HepG2 (cell line): ENCODE data around the gene FHIT. TPM values are rescaled to one million over a fixed set of nuclear protein-coding genes. Genes with fewer than 3 reads are reported as not detected.

ENCODE experiments used
- ATAC-seq: fragments of 200-7000 bp; cut with Tn5 transposase; 3 replicates; pipeline ENCODE4 v1.9.1; 2020; ENCODE audit warnings: mild to moderate bottlenecking, moderate library complexity
- BruUV-seq: library from RNA; stranded (reverse); fragments of 400-500 nt; replicated peaks from 2 replicates; lab custom pipeline; 2021; lab: Mats Ljungman, UMichigan
- CTCF ChIA-PET: fragments of 300-600 bp; formaldehyde crosslinking; extraction: SDS; loops from one replicate; lab custom pipeline; 2021; ENCODE audit warnings: low total read pairs, inconsistent platforms, low intra/inter-chr PET ratio; lab: Yijun Ruan, JAX
- POLR2A ChIA-PET: fragments of 350-600 bp; sonication (Branson Sonifier 250); formaldehyde crosslinking; loops from one replicate; lab custom pipeline; 2020; ENCODE audit warnings: antibody characterized with exemption, inconsistent platforms; lab: Yijun Ruan, JAX
- DNase-seq: peaks from one replicate; pipeline ENCODE4 v3.0.0-alpha.2; 2015; ENCODE audit warnings: low spot score
- FAIRE-seq: peaks from 3 replicates; lab custom pipeline; 2011; peaks lifted over from hg19 to GRCh38; lab: Jason Lieb, UNC
- H2AFZ ChIP-seq: one replicate; pipeline ENCODE4 v1.6.1; 2011; ENCODE audit warnings: low read length, inconsistent platforms
- H3K27ac ChIP-seq: fragments of 300-600 bp; 3 replicates; pipeline ENCODE4 v1.8.0; 2011; ENCODE audit warnings: mixed run types, mild to moderate bottlenecking, mixed read lengths, low read length, inconsistent platforms; ENCODE audit not compliant: insufficient read depth; ENCODE audit errors: extremely low read length
- H3K27me3 ChIP-seq, 2 experiments: fragments of 200-600 bp in 1 of 2; 2 replicates in 1 of 2; 3 replicates in 1 of 2; pipeline versions ENCODE4 v1.6.0 to v1.8.0; 2011; ENCODE audit warnings: low read length in 2 of 2, mild to moderate bottlenecking in 2 of 2, moderate library complexity in 2 of 2, inconsistent platforms in 1 of 2; ENCODE audit not compliant: insufficient read depth in 2 of 2, control insufficient read depth in 1 of 2
- H3K36me3 ChIP-seq, 2 experiments: fragments of 200-600 bp in 1 of 2; replicated peaks in 1 of 2; 2 replicates in 1 of 2; 3 replicates in 1 of 2; pipeline versions ENCODE4 v1.5.1 to v1.8.0; 2011; ENCODE audit warnings: low read length in 2 of 2, inconsistent platforms in 1 of 2; ENCODE audit not compliant: insufficient read depth in 2 of 2, control insufficient read depth in 1 of 2
- H3K4me1 ChIP-seq: 2 replicates; pipeline ENCODE4 v1.5.1; 2012; ENCODE audit warnings: low read length, inconsistent platforms; ENCODE audit not compliant: insufficient read depth
- H3K4me2 ChIP-seq: 2 replicates; pipeline ENCODE4 v1.6.0; 2011; ENCODE audit warnings: low read depth, low read length, inconsistent platforms
- H3K4me3 ChIP-seq, 3 experiments: fragments of 200-600 bp in 1 of 3; sonication (generic), shearing (Covaris generic) in 1 of 3; replicated peaks in 1 of 3; 2 replicates each; pipeline ENCODE4 v1.5.1; 2011 to 2016; ENCODE audit warnings: low read length in 3 of 3, inconsistent platforms in 2 of 3, low read depth in 2 of 3, mild to moderate bottlenecking in 2 of 3, control low read depth in 1 of 3, mixed read lengths in 1 of 3; ENCODE audit not compliant: insufficient read depth in 1 of 3
- H3K79me2 ChIP-seq: one replicate; pipeline ENCODE4 v1.6.1; 2011; ENCODE audit warnings: low read length, inconsistent platforms; ENCODE audit not compliant: insufficient read depth
- H3K9ac ChIP-seq: 2 replicates; pipeline ENCODE4 v1.6.0; 2011; ENCODE audit warnings: mild to moderate bottlenecking, low read depth, low read length, inconsistent platforms; ENCODE audit not compliant: insufficient read depth
- H3K9me3 ChIP-seq: 2 replicates; pipeline ENCODE4 v1.5.1; 2012; ENCODE audit warnings: mild to moderate bottlenecking, low read length
- H4K20me1 ChIP-seq: 2 replicates; pipeline ENCODE4 v1.6.0; 2011; ENCODE audit warnings: inconsistent platforms, mild to moderate bottlenecking, low read length, moderate library complexity; ENCODE audit not compliant: insufficient read depth
- GATA4 ChIP-seq: sonication (generic); IDR thresholded peaks from 2 replicates; pipeline ENCODE4 v1.6.1; 2016; ENCODE audit warnings: antibody characterized with exemption, low read depth, borderline replicate concordance
- GATAD1 ChIP-seq: IDR thresholded peaks from 2 replicates; pipeline ENCODE4 v1.6.1; 2016; ENCODE audit warnings: missing genetic modification reagents, missing compliant biosample characterization
- HHEX ChIP-seq: IDR thresholded peaks from 2 replicates; pipeline ENCODE4 v1.6.1; 2016; ENCODE audit warnings: control low read depth
- KDM4B ChIP-seq: sonication (generic); formaldehyde crosslinking; IDR thresholded peaks from 2 replicates; pipeline ENCODE4 v1.4.0; 2020; ENCODE audit warnings: missing genetic modification reagents
- NFE2L1 ChIP-seq: sonication (generic); formaldehyde crosslinking; IDR thresholded peaks from 2 replicates; pipeline ENCODE4 v1.4.0; 2020; ENCODE audit warnings: missing genetic modification reagents, mild to moderate bottlenecking, borderline replicate concordance
- PITX1 ChIP-seq: sonication (generic); formaldehyde crosslinking; IDR thresholded peaks from 2 replicates; pipeline ENCODE4 v1.5.1; 2020; ENCODE audit warnings: mild to moderate bottlenecking, missing genetic modification reagents
- POLR2AphosphoS2 ChIP-seq: IDR thresholded peaks from 2 replicates; pipeline ENCODE4 v1.6.1; 2011; ENCODE audit warnings: low read depth, low read length, improper control_type of control experiment
- PRMT3 ChIP-seq: sonication (generic); formaldehyde crosslinking; IDR thresholded peaks from 2 replicates; pipeline ENCODE4 v1.8.1; 2022; ENCODE audit warnings: low read depth, mild to moderate bottlenecking, moderate library complexity, missing genetic modification reagents, borderline replicate concordance
- SALL1 ChIP-seq: sonication (generic); formaldehyde crosslinking; IDR thresholded peaks from 2 replicates; pipeline ENCODE4 v1.8.0; 2022; ENCODE audit warnings: mild to moderate bottlenecking, missing genetic modification reagents
- SETDB1 ChIP-seq: sonication (generic); formaldehyde crosslinking; IDR thresholded peaks from 2 replicates; pipeline ENCODE4 v1.5.1; 2020; ENCODE audit warnings: missing genetic modification reagents, mild to moderate bottlenecking, borderline replicate concordance
- SP140L ChIP-seq: sonication (generic); formaldehyde crosslinking; IDR thresholded peaks from 2 replicates; pipeline ENCODE4 v1.4.0; 2020; ENCODE audit warnings: missing genetic modification reagents, borderline replicate concordance
- STAG1 ChIP-seq: sonication (generic); formaldehyde crosslinking; IDR thresholded peaks from 2 replicates; pipeline ENCODE4 v1.4.0; 2020; ENCODE audit warnings: missing genetic modification reagents
- TCF7 ChIP-seq: sonication (generic); IDR thresholded peaks from 2 replicates; pipeline ENCODE4 v1.6.1; 2016; ENCODE audit warnings: antibody characterized with exemption, low read depth
- TGIF2 ChIP-seq: IDR thresholded peaks from 2 replicates; pipeline ENCODE4 v1.6.1; 2016; ENCODE audit warnings: control low read depth, missing compliant biosample characterization
- UBTF ChIP-seq: sonication (generic); formaldehyde crosslinking; IDR thresholded peaks from 2 replicates; pipeline ENCODE4 v1.4.0; 2020; ENCODE audit warnings: mild to moderate bottlenecking, missing genetic modification reagents
- ZKSCAN1 ChIP-seq: fragments of 150-350 bp; IDR thresholded peaks from 2 replicates; pipeline ENCODE4 v1.6.1; 2014; ENCODE audit warnings: low read length
- ZNF235 ChIP-seq: sonication (generic); formaldehyde crosslinking; IDR thresholded peaks from 2 replicates; pipeline ENCODE4 v1.8.1; 2023; ENCODE audit warnings: mild to moderate bottlenecking, missing genetic modification reagents, borderline replicate concordance
- ZNF556 ChIP-seq: sonication (generic); formaldehyde crosslinking; IDR thresholded peaks from 2 replicates; pipeline ENCODE4 v1.4.0; 2020; ENCODE audit warnings: mild to moderate bottlenecking, missing genetic modification reagents, borderline replicate concordance
- ZNF75D ChIP-seq: sonication (generic); formaldehyde crosslinking; IDR thresholded peaks from 2 replicates; pipeline ENCODE4 v1.8.1; 2023; ENCODE audit warnings: missing genetic modification reagents, mild to moderate bottlenecking, borderline replicate concordance
- in situ Hi-C: cut with HindIII; loops from 2 replicates; pipeline ENCODE4 v1.10.0; 2017; ENCODE audit warnings: low pct_unique_long_range_greater_than_20kb; ENCODE audit not compliant: extremely low pct_ligation_motif_present
- intact Hi-C: fragments of 100-400 bp; cut with micrococcal nuclease; formaldehyde crosslinking; loops from one replicate; pipeline ENCODE4 v1.10.0; 2022; ENCODE audit not compliant: unreplicated experiment
- polyA plus RNA-seq, 8 experiments: library from polyadenylated mRNA; depleted of rRNA in 3 of 8; stranded (reverse) in 7 of 8; unstranded in 1 of 8; fragments of >200 nt; fragmentation: Illumina TruSeq in 4 of 8; extraction: Trizol in 4 of 8; gene quantifications; 2 replicates each; pipeline versions ENCODE4 v1.2.1 to v1.2.3, GENCODE V29; 2011 to 2016; ENCODE audit warnings: low read depth in 4 of 8, missing spikeins in 1 of 8, mixed read lengths in 1 of 8; ENCODE audit not compliant: insufficient read depth in 1 of 8
- total RNA-seq, 5 experiments: library from RNA; depleted of rRNA; stranded (reverse); fragments of >200 nt; fragmentation: Illumina TruSeq; extraction: Trizol; gene quantifications; 2 replicates each; pipeline ENCODE4 v1.2.3, GENCODE V29; 2016; ENCODE audit warnings: low read depth in 1 of 5
- TF ChIP-seq, protein P1 (sequence below): sonication (generic); formaldehyde crosslinking; IDR thresholded peaks from 2 replicates; pipeline ENCODE4 v1.5.1; 2020; ENCODE audit warnings: missing genetic modification reagents, mild to moderate bottlenecking, borderline replicate concordance

Gene FHIT
- total and polyA plus RNA-seq, 2 of the 13 experiments (the other 11 are each of a cell fraction or from before 2014, with no cell fraction given), result 4.0 to 4.6 TPM

DNA sequence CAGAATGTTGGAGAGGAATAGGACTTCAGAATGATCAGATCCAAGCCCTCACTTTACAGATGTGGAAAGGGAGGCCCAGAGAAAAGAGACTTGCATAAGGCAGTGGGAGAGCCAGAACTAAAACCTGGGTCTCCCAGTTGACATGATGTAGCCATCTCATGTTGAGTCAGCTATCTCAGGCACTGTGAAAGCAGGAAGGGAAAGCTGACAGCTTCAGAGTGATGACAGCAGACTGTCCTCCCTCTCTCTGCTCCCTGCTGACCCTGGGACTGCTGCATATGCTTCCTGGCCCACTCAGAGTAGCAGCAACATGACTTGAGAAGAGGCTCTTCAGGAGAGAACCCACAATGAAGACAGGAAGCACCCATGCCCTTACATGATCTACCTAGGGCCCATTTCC lies 14.7 kb downstream of the FHIT start (continued):
- TF ChIP-seq TCF7, result no peak

DNA sequence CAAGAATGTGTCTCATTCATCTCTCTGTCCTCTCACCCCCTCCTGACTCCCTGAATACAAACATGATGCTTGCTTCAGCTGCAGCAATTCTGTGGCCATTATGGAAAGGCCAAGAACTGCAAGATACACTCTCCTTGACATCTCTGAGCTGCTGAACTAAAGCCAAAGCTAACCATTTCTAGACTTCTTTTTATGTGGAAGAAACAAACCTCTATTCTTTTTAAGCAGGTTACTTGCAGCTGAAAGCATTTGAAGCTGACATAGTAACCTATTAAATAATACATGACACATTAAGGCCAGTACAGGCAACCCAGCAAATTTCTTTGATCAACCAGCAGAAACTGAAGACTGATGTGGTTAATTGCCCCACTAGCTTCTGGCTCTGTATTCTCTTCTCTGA lies 17.5 kb downstream of the FHIT start:
- Histone ChIP-seq H2AFZ (no peak overlapping the region), H3K4me3 (no peak overlapping the region), H3K9me3 (no peaks in the 10 kb centered on the region), H3K4me1 (no peaks in the 10 kb centered on the region), H3K27ac (no peak overlapping the region), H3K27me3 (no peaks in the 10 kb centered on the region), H3K79me2 (no peaks in the 10 kb centered on the region), H4K20me1 (no peaks in the 10 kb centered on the region), H3K36me3 (no peaks in the 10 kb centered on the region), H3K9ac (no peak overlapping the region), H3K4me2 (no peak overlapping the region)
- ATAC-seq (no peak), DNase-seq (no peak), FAIRE-seq (no peak)
- intact Hi-C loops (no loop called here), in situ Hi-C loops (no loop called here)
- BruUV-seq, result no TSS peak
- TF ChIP-seq GATAD1 (CRISPR knock-in tag) (no peak), ZNF235 (CRISPR knock-in tag) (no peak), PRMT3 (CRISPR knock-in tag) (no peak), PITX1 (CRISPR knock-in tag) (no peak), KDM4B (CRISPR knock-in tag) (no peak), GATA4 (no peak), SALL1 (CRISPR knock-in tag) (no peak), TGIF2 (CRISPR knock-in tag) (no peak), TCF7 (no peak), SETDB1 (no peak), ZKSCAN1 (no peak), UBTF (no peak), STAG1 (CRISPR knock-in tag) (no peak), SP140L (CRISPR knock-in tag) (no peak), HHEX (no peak), NFE2L1 (CRISPR knock-in tag) (no peak), ZNF556 (CRISPR knock-in tag) (no peak), ZNF75D (no peak), POLR2AphosphoS2 (no peak)
- TF ChIP-seq, protein P1, sequence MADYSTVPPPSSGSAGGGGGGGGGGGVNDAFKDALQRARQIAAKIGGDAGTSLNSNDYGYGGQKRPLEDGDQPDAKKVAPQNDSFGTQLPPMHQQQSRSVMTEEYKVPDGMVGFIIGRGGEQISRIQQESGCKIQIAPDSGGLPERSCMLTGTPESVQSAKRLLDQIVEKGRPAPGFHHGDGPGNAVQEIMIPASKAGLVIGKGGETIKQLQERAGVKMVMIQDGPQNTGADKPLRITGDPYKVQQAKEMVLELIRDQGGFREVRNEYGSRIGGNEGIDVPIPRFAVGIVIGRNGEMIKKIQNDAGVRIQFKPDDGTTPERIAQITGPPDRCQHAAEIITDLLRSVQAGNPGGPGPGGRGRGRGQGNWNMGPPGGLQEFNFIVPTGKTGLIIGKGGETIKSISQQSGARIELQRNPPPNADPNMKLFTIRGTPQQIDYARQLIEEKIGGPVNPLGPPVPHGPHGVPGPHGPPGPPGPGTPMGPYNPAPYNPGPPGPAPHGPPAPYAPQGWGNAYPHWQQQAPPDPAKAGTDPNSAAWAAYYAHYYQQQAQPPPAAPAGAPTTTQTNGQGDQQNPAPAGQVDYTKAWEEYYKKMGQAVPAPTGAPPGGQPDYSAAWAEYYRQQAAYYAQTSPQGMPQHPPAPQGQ, result no peak
- ChIA-PET CTCF (no interaction called here), POLR2A (no interaction called here)
